ENCODE data around the gene DIAPH3.

- TF ChIP-seq, protein P1, sequence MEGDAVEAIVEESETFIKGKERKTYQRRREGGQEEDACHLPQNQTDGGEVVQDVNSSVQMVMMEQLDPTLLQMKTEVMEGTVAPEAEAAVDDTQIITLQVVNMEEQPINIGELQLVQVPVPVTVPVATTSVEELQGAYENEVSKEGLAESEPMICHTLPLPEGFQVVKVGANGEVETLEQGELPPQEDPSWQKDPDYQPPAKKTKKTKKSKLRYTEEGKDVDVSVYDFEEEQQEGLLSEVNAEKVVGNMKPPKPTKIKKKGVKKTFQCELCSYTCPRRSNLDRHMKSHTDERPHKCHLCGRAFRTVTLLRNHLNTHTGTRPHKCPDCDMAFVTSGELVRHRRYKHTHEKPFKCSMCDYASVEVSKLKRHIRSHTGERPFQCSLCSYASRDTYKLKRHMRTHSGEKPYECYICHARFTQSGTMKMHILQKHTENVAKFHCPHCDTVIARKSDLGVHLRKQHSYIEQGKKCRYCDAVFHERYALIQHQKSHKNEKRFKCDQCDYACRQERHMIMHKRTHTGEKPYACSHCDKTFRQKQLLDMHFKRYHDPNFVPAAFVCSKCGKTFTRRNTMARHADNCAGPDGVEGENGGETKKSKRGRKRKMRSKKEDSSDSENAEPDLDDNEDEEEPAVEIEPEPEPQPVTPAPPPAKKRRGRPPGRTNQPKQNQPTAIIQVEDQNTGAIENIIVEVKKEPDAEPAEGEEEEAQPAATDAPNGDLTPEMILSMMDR (tag by site-specific recombination; IDR thresholded peaks at IDR 0.05), result no peak
- TF ChIP-seq ZNF274 (IDR thresholded peaks at IDR 0.05; ENCODE audit: low read length) (no peak), ZNF274 (tag by site-specific recombination; IDR thresholded peaks at IDR 0.05; ENCODE audit: borderline replicate concordance) (no peak), MYNN (tag by site-specific recombination; IDR thresholded peaks at IDR 0.05; ENCODE audit: borderline replicate concordance) (no peak), YY1 (tag by site-specific recombination; IDR thresholded peaks at IDR 0.05) (no peak), ZBTB7A (tag by site-specific recombination; IDR thresholded peaks at IDR 0.05; ENCODE audit: low read depth) (no peak), ZNF202 (tag by site-specific recombination; IDR thresholded peaks at IDR 0.05; ENCODE audit: borderline replicate concordance) (no peak), ZNF561 (tag by site-specific recombination; IDR thresholded peaks at IDR 0.05; ENCODE audit: borderline replicate concordance) (no peak), ZNF707 (tag by site-specific recombination; IDR thresholded peaks at IDR 0.05) (no peak), ZFHX2 (tag by site-specific recombination; conservative IDR thresholded peaks at IDR 0.05) (no peak), SP3 (tag by site-specific recombination; IDR thresholded peaks at IDR 0.05) (no peak)
- TF ChIP-seq, protein P2, sequence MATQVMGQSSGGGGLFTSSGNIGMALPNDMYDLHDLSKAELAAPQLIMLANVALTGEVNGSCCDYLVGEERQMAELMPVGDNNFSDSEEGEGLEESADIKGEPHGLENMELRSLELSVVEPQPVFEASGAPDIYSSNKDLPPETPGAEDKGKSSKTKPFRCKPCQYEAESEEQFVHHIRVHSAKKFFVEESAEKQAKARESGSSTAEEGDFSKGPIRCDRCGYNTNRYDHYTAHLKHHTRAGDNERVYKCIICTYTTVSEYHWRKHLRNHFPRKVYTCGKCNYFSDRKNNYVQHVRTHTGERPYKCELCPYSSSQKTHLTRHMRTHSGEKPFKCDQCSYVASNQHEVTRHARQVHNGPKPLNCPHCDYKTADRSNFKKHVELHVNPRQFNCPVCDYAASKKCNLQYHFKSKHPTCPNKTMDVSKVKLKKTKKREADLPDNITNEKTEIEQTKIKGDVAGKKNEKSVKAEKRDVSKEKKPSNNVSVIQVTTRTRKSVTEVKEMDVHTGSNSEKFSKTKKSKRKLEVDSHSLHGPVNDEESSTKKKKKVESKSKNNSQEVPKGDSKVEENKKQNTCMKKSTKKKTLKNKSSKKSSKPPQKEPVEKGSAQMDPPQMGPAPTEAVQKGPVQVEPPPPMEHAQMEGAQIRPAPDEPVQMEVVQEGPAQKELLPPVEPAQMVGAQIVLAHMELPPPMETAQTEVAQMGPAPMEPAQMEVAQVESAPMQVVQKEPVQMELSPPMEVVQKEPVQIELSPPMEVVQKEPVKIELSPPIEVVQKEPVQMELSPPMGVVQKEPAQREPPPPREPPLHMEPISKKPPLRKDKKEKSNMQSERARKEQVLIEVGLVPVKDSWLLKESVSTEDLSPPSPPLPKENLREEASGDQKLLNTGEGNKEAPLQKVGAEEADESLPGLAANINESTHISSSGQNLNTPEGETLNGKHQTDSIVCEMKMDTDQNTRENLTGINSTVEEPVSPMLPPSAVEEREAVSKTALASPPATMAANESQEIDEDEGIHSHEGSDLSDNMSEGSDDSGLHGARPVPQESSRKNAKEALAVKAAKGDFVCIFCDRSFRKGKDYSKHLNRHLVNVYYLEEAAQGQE (tag by site-specific recombination; IDR thresholded peaks at IDR 0.05), result no peak
Measured at GRCh38 chr13:59638404-59638803, 525.3 kb downstream of the DIAPH3 start.
